GM20431 (cell line): Measurements from ENCODE around the gene TRIP4.
"Not testable (repeated sequence)": the region's sequence is repeated elsewhere in the genome, so short reads cannot be mapped to it uniquely, and the experiment has no call there.

Experiments used
- in situ Hi-C: fragments of 300-500 bp; cut with MseI, MboI; formaldehyde crosslinking; loops from one replicate; pipeline ENCODE4 v1.15.0; 2020; ENCODE audit warnings: low sequenced_read_pairs; ENCODE audit not compliant: unreplicated experiment

The TRIP4 gene

DNA sequence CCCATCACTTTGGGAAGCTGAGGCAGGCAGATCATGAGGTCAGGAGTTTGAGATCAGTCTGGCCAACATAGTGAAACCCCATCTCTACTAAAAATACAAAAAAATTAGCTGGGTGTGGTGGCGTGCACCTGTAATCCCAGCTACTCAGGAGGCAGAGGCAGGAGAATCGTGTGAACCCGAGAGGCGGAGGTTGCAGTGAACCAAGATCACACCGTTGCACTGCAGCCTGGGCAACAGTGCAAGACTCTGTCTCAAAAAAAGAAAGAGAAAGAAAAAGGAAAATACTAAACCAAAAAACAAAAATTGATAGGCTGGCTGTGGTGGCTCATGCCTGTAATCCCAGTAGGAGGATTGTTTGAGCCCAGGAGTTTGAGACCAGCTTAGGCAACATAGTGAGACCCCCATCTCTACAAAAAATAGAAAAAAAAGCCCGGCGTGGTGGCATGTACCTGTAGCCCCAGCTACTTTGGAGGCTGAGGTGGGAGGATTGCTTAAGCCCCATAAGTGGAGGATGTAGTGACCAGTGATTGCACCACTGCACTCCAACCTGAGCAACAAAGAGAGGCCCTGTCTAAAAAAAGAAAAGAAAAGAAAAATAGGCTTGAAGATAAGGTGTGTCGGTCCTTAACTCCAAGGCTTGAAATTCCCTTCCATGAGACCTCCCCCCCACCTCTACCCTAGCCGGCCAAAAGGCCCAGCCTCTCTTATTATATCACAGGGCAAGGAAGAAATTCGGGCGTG is 7.3 kb upstream of the TRIP4 start:
- in situ Hi-C loops: not testable (repeated sequence)

GRCh38 chr15:64381000-64381751 is 6.5 kb upstream of the TRIP4 start, which contains the start of gene PCLAF:
PCLAF (minus strand) TSS chr15:64381441; CDS start chr15:64381371, 70 bp downstream.
- in situ Hi-C loops: no loop called here

DNA sequence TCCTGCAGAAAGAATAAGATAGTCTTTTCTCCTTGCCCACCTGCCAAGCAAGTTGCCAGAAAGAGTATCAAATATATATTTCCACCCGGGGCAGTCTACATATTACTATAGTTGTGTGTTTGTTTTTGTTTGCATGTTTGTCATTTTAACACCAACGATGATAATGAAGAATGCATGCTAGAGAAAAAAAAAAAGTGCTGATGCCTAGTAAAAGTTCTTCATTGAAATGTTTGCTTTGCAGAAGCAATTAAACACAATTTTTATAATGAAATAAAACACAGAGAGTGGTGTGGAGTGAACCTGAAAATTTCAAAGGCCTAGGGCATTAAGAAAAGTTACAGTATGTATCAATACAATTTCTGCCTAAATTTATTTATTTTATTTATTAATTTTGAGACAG is 3.9 kb upstream of the TRIP4 start:
- in situ Hi-C loops: no loop called here

DNA sequence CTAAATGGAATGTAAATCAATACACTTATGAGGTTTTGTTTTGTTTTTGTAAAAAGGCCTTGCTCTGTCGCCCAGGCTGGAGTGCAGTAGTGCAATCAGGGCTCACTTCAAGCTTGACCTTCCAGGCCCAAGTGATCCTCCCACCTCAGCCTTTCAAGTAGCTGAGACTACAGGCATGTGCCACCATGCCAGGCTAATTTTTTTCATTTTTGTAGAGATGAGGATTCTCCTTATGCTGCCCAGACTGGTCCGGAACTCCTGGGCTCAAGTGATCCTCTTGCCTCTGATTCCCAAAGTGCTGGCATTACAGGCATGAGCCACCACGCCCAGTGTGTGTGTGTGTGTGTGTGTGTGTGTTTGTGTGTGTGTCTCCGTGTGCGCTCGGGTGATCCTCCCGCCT is 1.3 kb upstream of the TRIP4 start:
- in situ Hi-C loops: no loop called here

GRCh38 chr15:64389036-64389435 is 1.4 kb downstream of the TRIP4 start:
- in situ Hi-C loops: no loop called here

GRCh38 chr15:64392471-64392870 is 4.8 kb downstream of the TRIP4 start:
- in situ Hi-C loops: not testable (repeated sequence)

- in situ Hi-C loops: no loop called here
These were observed 9.2 kb downstream of the TRIP4 start for GRCh38 chr15:64396789-64397188.

DNA sequence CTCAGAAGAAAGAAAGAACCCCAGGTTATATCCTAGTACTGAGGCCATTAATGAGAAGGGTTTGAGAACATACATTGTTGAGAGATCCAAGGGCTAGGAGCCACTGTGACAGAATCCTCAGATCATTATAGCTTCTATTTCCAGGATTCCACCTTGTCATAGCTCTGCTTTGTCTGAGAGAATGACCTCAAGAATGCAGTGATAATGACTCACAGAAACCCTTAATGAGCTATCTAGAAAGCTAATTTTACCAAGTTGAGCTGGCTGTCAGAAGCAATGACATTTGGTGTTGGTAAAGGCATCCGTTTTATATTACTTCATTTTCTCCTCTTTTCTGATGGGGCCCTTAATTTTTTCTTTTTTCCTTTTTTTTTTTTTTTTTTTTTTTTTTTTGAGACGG is 10.9 kb downstream of the TRIP4 start:
- in situ Hi-C loops: no loop called here

DNA sequence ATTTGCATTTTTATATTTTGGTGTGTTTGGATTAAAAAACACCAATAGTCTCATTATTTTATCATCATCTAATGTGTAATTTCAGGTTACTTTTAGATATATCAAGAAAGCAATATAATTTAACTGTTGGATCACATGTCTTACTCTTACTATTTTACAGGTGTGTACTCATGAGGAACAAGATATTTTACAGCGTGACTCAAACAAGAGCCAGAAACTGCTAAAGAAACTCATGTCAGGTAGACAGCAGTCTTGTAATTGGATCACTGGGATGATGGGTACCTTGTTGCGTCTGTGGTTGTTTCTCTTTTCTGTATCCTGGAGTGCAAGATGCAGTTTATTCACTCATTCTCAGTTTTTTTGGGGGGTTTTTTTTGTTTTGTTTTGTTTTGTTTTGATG is 12.9 kb downstream of the TRIP4 start:
- in situ Hi-C loops: no loop called here

DNA sequence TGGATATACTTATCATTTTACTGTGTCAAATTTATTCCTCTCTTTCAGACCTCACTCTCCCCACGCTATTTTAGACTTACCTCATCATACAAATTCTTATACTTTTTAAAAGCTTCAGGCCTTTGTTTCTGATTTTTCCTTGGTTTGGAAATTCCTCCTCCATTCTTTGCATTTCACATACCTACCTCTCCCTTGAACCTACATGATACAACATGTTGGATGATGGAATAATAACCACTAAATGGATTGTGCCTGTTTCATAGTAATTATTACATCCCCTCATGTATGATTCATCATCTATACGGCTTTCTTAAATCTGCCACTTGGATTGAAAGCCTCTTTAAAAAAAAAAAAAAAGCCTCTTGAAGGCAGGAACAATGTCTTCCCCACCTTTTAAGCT is 24.6 kb downstream of the TRIP4 start:
- in situ Hi-C loops: no loop called here

- in situ Hi-C loops: no loop called here
These were observed 35.1 kb downstream of the TRIP4 start for GRCh38 chr15:64422697-64423096.

DNA sequence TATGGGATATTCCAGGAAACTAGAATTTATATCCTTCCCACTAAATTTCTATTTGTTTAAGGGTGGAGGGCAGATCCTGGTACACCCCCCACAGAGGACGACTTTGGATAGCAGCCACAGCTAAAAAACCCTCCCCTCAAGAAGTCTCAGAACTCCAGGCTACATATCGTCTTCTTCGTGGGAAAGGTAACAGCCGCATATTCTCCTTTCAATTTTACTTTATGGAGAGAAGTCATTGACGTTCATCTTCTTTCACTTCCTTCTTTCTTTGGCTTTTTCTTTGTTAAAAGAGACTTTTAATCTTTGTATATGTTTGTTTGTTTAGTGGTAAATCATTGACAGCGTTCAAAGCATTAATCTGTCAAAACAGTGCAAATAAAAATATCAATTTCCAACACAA is 36.3 kb downstream of the TRIP4 start:
- in situ Hi-C loops: no loop called here

DNA sequence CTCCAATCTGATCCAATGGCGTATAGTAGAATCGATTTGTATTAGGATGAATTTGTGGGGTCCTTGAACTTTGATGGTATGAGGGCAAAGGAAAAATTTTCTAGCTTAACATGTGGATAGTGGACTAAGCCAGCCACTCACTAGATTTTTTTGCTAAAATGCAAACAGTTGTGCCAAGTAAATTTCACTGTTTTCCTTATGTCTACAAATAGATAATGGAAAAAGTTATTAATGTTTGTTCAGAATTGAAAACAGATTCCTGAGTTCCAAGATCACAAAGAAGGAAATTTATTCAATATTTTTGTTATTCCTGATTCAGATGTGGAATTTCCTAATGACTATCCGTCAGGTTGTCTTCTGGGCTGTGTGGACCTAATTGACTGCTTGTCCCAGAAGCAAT is 37.6 kb downstream of the TRIP4 start:
- in situ Hi-C loops: loop anchor here (25.0 kb wide), 1 partner anchor 237 kb away; no protein-coding TSS in a partner anchor

DNA sequence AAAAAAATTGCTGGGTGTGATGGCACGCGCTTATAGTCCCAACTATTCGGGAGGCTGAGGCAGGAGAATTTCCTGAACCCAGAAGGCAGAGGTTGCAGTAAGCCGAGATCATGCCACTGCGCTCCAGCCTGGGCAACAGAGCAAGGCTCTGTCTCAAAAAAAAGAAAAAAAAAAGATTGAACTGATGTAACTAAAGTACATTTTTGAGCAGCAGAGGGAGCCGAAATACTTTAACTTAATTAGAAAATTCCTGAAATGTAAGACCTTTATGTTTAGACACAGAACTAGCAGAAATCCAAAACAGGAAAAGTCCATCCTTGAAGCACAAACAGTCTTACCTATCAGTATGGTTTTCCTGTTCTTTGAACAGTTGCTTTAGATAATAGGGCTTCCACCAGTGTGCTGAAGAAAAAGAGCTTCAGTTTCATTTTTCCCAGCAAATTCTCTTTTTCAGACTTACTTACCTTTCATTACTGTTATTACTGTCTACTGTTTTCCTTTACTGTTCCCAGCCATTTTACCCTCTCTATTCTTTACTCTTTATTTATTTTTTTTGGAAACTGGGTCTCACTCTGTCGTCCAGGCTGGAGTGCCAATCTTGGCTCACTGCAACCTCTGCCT is 39.3 kb downstream of the TRIP4 start:
- in situ Hi-C loops: loop anchor here (25.0 kb wide), 1 partner anchor 235 kb away; no protein-coding TSS in a partner anchor

DNA sequence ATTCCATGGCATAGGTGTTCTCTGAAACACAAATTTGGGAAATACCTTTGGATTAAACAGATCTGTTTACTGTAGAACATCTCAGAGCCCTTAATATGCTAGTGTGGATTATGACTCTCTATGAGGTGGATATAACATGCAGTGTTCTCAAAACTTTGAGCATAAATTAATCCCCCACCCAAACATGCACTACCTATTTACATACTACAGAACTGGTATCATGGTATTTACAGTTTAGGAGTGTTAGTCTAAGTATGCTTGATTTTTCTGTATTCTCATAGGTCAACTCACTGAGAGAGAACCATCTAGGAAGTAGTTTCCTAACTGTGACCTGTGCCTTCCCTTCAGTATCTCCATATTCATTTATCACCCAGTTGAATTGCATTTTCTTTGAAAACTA is 41.8 kb downstream of the TRIP4 start:
- in situ Hi-C loops: loop anchor here (25.0 kb wide), 1 partner anchor 233 kb away; no protein-coding TSS in a partner anchor

DNA sequence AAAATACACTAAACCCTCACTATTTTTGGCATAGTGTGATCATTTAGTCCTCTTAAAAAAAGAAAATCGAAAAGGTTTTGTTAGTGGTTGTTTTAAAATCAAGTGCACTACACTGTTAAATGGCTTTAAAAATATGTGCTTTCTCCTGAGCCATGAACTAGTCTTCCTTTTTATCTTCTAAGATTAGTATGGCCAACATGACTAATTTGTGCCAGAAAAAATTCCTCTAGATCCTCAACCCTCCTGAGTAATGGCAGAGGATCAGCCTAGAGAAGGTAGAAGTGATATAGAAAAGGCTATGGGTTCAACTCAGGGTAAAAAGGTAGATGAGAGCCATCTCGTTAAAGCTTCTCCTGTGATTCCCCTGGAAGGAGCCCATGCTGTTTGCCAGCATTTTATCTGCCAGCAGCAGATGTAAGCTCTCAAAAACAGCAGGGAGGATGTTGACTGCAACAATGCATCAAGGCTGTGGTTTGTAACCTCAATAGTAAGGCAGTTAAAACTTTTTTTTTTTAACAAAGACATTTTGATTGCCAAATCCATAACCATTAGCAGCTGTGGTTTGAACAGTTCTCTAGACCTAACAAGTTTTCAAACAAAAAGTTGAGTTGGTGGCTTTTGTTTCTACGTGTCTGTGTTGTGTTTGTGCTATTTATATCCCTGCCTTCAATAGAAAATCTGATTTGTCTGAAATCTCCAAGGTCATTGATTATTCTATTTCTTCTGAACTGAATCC is 42.5 kb downstream of the TRIP4 start:
- in situ Hi-C loops: loop anchor here (25.0 kb wide), 1 partner anchor 232 kb away; no protein-coding TSS in a partner anchor

DNA sequence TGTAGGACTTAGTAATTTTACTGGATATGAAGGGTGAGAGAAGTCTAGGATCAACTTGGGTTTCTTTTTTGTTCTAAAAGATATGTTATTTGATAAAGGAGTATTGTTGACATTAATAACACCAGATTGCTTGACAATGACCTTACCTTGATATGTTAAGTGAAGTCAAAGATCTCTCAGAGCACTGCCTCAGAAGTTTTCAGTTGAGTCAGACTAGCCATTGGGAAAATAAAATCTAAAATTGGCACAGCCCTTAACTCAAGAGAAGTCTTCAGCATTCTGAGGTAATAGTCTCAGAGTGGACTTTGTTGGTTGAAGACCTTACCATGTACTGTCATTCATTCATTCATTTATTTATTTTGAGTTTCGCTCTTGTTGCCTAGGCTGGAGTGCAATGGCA is 50.3 kb downstream of the TRIP4 start:
- in situ Hi-C loops: loop anchor here (25.0 kb wide), 1 partner anchor 224 kb away; no protein-coding TSS in a partner anchor

- in situ Hi-C loops: loop anchor here (25.0 kb wide), 1 partner anchor 223 kb away; no protein-coding TSS in a partner anchor
These were observed 51.2 kb downstream of the TRIP4 start for GRCh38 chr15:64438653-64439447.

DNA sequence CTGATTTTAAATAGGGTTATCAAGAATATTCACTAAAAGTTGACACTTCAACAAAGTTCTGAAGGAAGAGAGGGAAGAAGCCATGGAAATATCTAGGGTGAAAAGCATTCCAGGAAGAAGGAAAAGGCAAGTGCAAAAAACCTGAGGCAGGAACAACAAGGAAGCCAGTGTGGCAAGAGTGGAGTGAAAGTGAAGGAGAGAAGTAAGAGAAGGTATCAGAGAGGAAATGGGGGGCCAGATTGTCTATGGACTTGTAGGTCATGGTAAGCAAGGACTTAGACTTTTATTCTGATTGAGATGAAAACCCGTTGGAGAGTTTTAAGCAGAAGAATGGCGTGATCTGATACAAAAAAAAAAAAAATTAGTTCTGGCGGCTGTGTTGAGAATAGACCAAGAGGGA is 54.2 kb downstream of the TRIP4 start:
- in situ Hi-C loops: loop anchor here (25.0 kb wide), 1 partner anchor 220 kb away; no protein-coding TSS in a partner anchor
